Right forelimb (tissue), 1 donor: Measurements from ENCODE around the gene SEPTIN7.

Source experiments
- DNase-seq: peaks from one replicate; pipeline ENCODE4 v3.0.0-alpha.2; 2018

Gene SEPTIN7

GRCh38 chr7:35792472-35792871 is 8.4 kb upstream of the SEPTIN7 start:
- no peak for DNase-seq

GRCh38 chr7:35792873-35793489 is 7.9 kb upstream of the SEPTIN7 start:
- no peak for DNase-seq

- DNase-seq, result no peak
Observed at GRCh38 chr7:35797311-35797710, 3.5 kb upstream of the SEPTIN7 start.

GRCh38 chr7:35799846-35800717 is 775 bp upstream of the SEPTIN7 start:
- no peak for DNase-seq

- peak; percentile 86 for DNase-seq
Observed at GRCh38 chr7:35801392-35802101, 690 bp downstream of the SEPTIN7 start.

- DNase-seq, result no peak
Observed at GRCh38 chr7:35802102-35802466, 1.2 kb downstream of the SEPTIN7 start.

- DNase-seq, result no peak
Observed at GRCh38 chr7:35802649-35803048, 1.8 kb downstream of the SEPTIN7 start.

GRCh38 chr7:35804231-35804970 is 3.5 kb downstream of the SEPTIN7 start:
- DNase-seq, result no peak

GRCh38 chr7:35805876-35806275 is 5.0 kb downstream of the SEPTIN7 start:
- DNase-seq, result no peak

- no peak for DNase-seq
Observed at GRCh38 chr7:35816514-35816913, 15.7 kb downstream of the SEPTIN7 start.

GRCh38 chr7:35817181-35817580 is 16.3 kb downstream of the SEPTIN7 start:
- DNase-seq, result no peak

- DNase-seq, result no peak
Observed at GRCh38 chr7:35817930-35818329, 17.1 kb downstream of the SEPTIN7 start.

- no peak for DNase-seq
Observed at GRCh38 chr7:35818513-35818912, 17.7 kb downstream of the SEPTIN7 start.

GRCh38 chr7:35819310-35819709 is 18.5 kb downstream of the SEPTIN7 start:
- no peak for DNase-seq

- no peak for DNase-seq
Observed at GRCh38 chr7:35819954-35820703, 19.3 kb downstream of the SEPTIN7 start.

- DNase-seq, result no peak
Observed at GRCh38 chr7:35820858-35821257, 20.0 kb downstream of the SEPTIN7 start.

- no peak for DNase-seq
Observed at GRCh38 chr7:35823440-35823839, 22.6 kb downstream of the SEPTIN7 start.

GRCh38 chr7:35825974-35826373 is 25.1 kb downstream of the SEPTIN7 start:
- no peak for DNase-seq

- DNase-seq, result no peak
Observed at GRCh38 chr7:35826751-35827150, 25.9 kb downstream of the SEPTIN7 start.

GRCh38 chr7:35828817-35829216 is 28.0 kb downstream of the SEPTIN7 start:
- no peak for DNase-seq

GRCh38 chr7:35831208-35831607 is 30.4 kb downstream of the SEPTIN7 start:
- no peak for DNase-seq
